GM10248 (cell line): ENCODE data around the gene PRSS38.

Source experiments
- CTCF ChIA-PET: fragments of 300-600 bp; sonication (Branson Sonifier 250); formaldehyde crosslinking; extraction: SDS; loops from one replicate; lab custom pipeline; 2021; ENCODE audit warnings: antibody characterized with exemption; lab: Yijun Ruan, JAX
- POLR2A ChIA-PET: fragments of 350-650 bp; sonication (Branson Sonifier 250); formaldehyde crosslinking; extraction: SDS; loops from one replicate; lab custom pipeline; 2020; ENCODE audit warnings: antibody characterized with exemption; lab: Yijun Ruan, JAX
- DNase-seq: peaks from one replicate; pipeline ENCODE4 v3.0.0; 2012; ENCODE audit errors: extremely low spot score
- TF ChIP-seq, protein P1 (sequence below): IDR thresholded peaks from 2 replicates; pipeline ENCODE4 v1.5.1; 2012; ENCODE audit warnings: mild to moderate bottlenecking, low read depth; ENCODE audit errors: extremely low read depth, missing control alignments, control extremely low read depth

Gene PRSS38

DNA sequence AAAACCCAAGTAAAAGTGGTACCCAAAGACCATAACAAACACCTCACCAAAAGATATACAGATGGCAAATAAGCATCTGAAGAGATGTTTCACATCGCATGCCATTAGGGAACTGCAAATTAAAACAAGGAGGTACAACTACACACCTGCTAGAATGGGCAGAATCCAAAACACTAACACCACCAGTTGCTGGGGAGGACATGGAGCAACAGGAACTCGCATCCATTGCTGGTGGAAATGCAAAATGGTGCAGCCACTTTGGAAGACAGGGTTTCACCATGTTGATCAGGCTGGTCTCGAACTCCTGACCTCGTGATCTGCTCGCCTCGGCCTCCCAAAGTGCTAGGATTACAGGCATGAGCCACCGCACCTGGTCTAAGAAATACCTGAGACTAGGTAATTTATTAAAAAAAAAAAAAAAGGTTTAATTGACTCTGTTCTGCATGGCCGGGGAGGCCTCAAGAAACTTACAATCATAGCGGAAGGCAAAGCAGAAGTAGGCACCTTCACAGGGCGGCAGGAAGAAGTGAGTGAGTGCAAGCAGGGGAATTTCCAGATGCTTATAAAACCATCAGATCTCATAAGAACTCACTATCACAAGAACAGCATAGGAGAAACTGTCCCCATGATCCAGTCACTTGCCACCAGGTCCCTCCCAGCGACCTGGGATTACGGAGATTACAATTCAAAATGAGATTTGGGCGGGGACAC lies 30.2 kb upstream of the PRSS38 start:
- no peak for DNase-seq
- CTCF ChIA-PET, result no interaction called here
- POLR2A ChIA-PET, result no interaction called here
- TF ChIP-seq, protein P1, sequence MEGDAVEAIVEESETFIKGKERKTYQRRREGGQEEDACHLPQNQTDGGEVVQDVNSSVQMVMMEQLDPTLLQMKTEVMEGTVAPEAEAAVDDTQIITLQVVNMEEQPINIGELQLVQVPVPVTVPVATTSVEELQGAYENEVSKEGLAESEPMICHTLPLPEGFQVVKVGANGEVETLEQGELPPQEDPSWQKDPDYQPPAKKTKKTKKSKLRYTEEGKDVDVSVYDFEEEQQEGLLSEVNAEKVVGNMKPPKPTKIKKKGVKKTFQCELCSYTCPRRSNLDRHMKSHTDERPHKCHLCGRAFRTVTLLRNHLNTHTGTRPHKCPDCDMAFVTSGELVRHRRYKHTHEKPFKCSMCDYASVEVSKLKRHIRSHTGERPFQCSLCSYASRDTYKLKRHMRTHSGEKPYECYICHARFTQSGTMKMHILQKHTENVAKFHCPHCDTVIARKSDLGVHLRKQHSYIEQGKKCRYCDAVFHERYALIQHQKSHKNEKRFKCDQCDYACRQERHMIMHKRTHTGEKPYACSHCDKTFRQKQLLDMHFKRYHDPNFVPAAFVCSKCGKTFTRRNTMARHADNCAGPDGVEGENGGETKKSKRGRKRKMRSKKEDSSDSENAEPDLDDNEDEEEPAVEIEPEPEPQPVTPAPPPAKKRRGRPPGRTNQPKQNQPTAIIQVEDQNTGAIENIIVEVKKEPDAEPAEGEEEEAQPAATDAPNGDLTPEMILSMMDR, result no peak

GRCh38 chr1:227785805-227786671 lies 29.4 kb upstream of the PRSS38 start:
- ChIA-PET CTCF (no interaction called here), POLR2A (interaction anchor here (1.1 kb wide), 1 partner anchor 11 kb away, joined by 4 read pairs; no protein-coding TSS in a partner anchor)
- TF ChIP-seq, protein P1, result no peak
- no peak for DNase-seq

GRCh38 chr1:227786673-227787512 lies 28.6 kb upstream of the PRSS38 start:
- ChIA-PET CTCF (interaction anchor here (1.1 to 1.2 kb wide), 2 partner anchors 25 to 244 kb away, joined by 3 to 6 read pairs; no protein-coding TSS in a partner anchor), POLR2A (interaction anchor here (1.1 kb wide), 1 partner anchor 11 kb away, joined by 4 read pairs; no protein-coding TSS in a partner anchor)
- TF ChIP-seq, protein P1, result no peak
- DNase-seq, result no peak

- ChIA-PET CTCF (interaction anchor here (1.1 to 1.2 kb wide), 2 partner anchors 25 to 245 kb away, joined by 3 to 6 read pairs; no protein-coding TSS in a partner anchor), POLR2A (no interaction called here)
- TF ChIP-seq, protein P1, result no peak
- peak; percentile 97 for DNase-seq
Observed at GRCh38 chr1:227787513-227788270, 27.8 kb upstream of the PRSS38 start.

GRCh38 chr1:227788271-227789083 lies 27.0 kb upstream of the PRSS38 start:
- TF ChIP-seq, protein P1, result no peak
- POLR2A ChIA-PET, result interaction anchor here (0.5 to 0.6 kb wide), 2 partner anchors 301 to 365 kb away, joined by 3 read pairs; no protein-coding TSS in a partner anchor
- CTCF ChIA-PET, result interaction anchor here (1.1 to 1.2 kb wide), 2 partner anchors 26 to 246 kb away, joined by 3 to 6 read pairs; no protein-coding TSS in a partner anchor
- peak; percentile 82 for DNase-seq
